Measurements from ENCODE around the gene GAK. TPM values are rescaled to one million over a fixed set of nuclear protein-coding genes. Genes with fewer than 3 reads are reported as not detected.

Gene GAK
- total RNA-seq, 1 donor from 2014 or later, result 27.6 TPM

DNA sequence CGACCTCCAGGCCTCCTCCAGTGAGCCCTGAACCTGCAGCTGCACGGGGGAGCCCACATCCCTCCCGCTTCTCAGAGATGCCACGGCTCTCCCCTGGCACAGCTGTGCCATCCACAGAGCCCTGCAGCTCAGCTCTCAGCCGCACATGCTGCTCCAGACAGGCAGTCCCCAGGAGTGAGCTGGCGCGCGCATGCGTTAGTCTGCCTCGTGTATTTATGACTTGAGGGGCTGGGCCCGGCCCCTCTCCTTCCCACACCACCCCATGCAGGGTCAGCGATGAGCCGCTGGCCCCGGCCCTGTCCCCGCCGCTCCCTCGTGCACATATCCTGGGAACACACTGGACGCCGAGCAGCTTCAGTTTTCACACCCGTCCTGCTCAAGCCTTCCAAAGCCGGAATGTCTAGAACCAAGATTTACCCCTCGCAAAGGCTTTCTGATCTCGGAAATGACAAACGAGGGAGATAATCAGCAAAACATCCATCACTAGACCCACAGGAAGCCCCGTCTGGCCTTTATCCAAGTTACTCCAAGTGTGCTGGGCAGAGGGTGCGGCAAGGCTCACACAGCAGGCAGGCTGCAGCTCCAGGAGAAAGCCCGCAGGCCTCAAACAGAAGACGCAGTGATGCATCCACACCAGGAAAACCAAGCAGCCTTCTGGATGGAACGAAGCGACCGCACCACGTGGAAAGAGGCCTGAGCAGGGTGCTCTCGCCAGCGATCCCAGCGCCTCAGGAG, 24.3 kb downstream of the GAK start:
- H3K4me3 ChIP-seq, result no peak overlapping the region
- no peaks in the 10 kb centered on the region for H3K27me3 ChIP-seq
- H3F3A ChIP-seq (ENCODE audit: low read depth), result peaks cover 5% of the 10 kb centered on the region
- DNase-seq (ENCODE audit: low spot score), result no peak
- no peaks in the 10 kb centered on the region for H3K36me3 ChIP-seq
- no peaks in the 10 kb centered on the region for H3K79me2 ChIP-seq (ENCODE audit: low read depth)
- Mint-ChIP-seq H3K27me3 (ENCODE audit: insufficient read depth, low read depth) (peaks cover 3% of the 10 kb centered on the region), H3K27ac (no peak overlapping the region), H3K36me3 (peaks cover 13% of the 10 kb centered on the region), H3K9me3 (peaks cover 2% of the 10 kb centered on the region), H3K4me1 (peaks cover 3% of the 10 kb centered on the region), H3K4me3 (no peak overlapping the region)
- TF ChIP-seq EZH2phosphoT487 (IDR thresholded peaks at IDR 0.05), result no peak
- no peak for TF ChIP-seq EZH2 (IDR thresholded peaks at IDR 0.05)
- TF ChIP-seq, protein P1, sequence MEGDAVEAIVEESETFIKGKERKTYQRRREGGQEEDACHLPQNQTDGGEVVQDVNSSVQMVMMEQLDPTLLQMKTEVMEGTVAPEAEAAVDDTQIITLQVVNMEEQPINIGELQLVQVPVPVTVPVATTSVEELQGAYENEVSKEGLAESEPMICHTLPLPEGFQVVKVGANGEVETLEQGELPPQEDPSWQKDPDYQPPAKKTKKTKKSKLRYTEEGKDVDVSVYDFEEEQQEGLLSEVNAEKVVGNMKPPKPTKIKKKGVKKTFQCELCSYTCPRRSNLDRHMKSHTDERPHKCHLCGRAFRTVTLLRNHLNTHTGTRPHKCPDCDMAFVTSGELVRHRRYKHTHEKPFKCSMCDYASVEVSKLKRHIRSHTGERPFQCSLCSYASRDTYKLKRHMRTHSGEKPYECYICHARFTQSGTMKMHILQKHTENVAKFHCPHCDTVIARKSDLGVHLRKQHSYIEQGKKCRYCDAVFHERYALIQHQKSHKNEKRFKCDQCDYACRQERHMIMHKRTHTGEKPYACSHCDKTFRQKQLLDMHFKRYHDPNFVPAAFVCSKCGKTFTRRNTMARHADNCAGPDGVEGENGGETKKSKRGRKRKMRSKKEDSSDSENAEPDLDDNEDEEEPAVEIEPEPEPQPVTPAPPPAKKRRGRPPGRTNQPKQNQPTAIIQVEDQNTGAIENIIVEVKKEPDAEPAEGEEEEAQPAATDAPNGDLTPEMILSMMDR (IDR thresholded peaks at IDR 0.05), result no peak
- H4K20me1 ChIP-seq (ENCODE audit: low read depth), result no peaks in the 10 kb centered on the region
- no peaks in the 10 kb centered on the region for H3K4me1 ChIP-seq
- H2AFZ ChIP-seq (replicated peaks), result no peak overlapping the region
- no peaks in the 10 kb centered on the region for H3K9me3 ChIP-seq (ENCODE audit: low read depth)
- H3K9ac ChIP-seq, result no peak overlapping the region
- H3K4me2 ChIP-seq, result no peak overlapping the region
- H3K27ac ChIP-seq, result no peak overlapping the region

DNA sequence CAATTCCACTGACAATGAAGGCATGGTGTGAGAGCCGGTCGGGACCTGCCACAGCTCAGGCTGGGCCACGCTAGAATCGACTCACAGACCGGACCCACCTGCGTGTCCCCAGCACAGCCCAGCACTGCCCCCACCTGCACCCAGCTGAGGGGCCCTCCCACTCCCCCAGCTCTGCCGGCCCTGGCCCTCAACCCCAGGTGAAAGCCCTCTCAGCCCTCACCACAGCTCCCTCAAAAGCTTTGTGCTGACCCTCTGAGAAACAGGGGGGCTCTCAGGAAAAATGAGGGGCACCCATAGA, 25.1 kb downstream of the GAK start:
- Histone ChIP-seq H3K79me2 (ENCODE audit: low read depth) (no peaks in the 10 kb centered on the region), H2AFZ (replicated peaks) (no peak overlapping the region), H4K20me1 (ENCODE audit: low read depth) (no peaks in the 10 kb centered on the region), H3K27me3 (no peaks in the 10 kb centered on the region), H3K9me3 (ENCODE audit: low read depth) (no peaks in the 10 kb centered on the region), H3K4me3 (no peak overlapping the region), H3K4me2 (no peak overlapping the region), H3F3A (ENCODE audit: low read depth) (peaks cover 5% of the 10 kb centered on the region), H3K9ac (no peak overlapping the region), H3K4me1 (no peaks in the 10 kb centered on the region), H3K27ac (no peak overlapping the region), H3K36me3 (no peaks in the 10 kb centered on the region)
- H3K27ac Mint-ChIP-seq, result no peak overlapping the region
- peaks cover 2% of the 10 kb centered on the region for H3K9me3 Mint-ChIP-seq
- peaks cover 3% of the 10 kb centered on the region for H3K27me3 Mint-ChIP-seq (ENCODE audit: insufficient read depth, low read depth)
- no peak for TF ChIP-seq EZH2phosphoT487 (IDR thresholded peaks at IDR 0.05)
- peaks cover 16% of the 10 kb centered on the region for H3K36me3 Mint-ChIP-seq
- no peak overlapping the region for H3K4me3 Mint-ChIP-seq
- no peaks in the 10 kb centered on the region for H3K4me1 Mint-ChIP-seq
- DNase-seq (ENCODE audit: low spot score), result no peak

DNA sequence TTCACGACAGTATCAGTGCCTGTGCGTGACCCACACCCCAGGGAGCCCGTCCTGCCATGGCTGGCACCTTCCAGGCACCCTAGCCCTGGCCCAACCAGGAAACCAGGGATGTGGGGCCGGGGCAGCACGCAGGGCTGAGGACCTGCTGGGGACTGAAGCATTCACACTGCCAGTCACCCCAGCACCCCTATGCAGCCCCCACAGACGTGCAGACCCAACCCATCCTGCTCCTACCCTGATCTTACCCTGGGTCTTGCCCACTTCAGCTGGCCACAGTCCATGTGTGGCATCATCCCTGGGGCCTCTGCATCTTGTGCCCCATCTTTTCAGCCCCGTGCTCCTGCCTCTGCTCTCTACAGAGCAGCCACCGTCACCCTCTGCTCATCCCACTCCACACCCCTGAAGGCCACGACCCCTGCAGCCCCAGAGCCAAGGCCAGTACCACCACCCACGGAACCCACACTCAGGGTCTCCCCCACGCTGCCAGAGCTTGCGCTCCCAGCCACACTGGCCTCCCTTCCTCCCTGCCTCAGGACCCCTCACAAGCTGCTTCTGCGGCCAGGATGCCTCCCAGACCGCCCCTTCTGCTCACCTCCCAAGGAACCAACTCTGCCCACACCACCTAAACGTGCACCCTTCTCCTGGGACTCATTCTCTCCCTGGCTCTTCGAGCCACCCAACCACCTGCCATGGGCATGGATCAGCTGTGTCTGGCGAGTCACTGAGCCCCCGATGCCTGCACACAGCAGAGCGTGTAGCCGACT, 25.6 kb downstream of the GAK start:
- Histone ChIP-seq H3K27ac (no peak overlapping the region), H3K4me2 (no peak overlapping the region), H3K36me3 (no peaks in the 10 kb centered on the region), H3K79me2 (ENCODE audit: low read depth) (no peaks in the 10 kb centered on the region), H3K27me3 (no peaks in the 10 kb centered on the region), H3K9me3 (ENCODE audit: low read depth) (no peaks in the 10 kb centered on the region), H4K20me1 (ENCODE audit: low read depth) (no peaks in the 10 kb centered on the region), H2AFZ (replicated peaks) (no peak overlapping the region), H3K4me3 (no peak overlapping the region), H3F3A (ENCODE audit: low read depth) (peaks cover 5% of the 10 kb centered on the region), H3K9ac (no peak overlapping the region), H3K4me1 (no peaks in the 10 kb centered on the region)
- no peak overlapping the region for H3K4me3 Mint-ChIP-seq
- no peaks in the 10 kb centered on the region for H3K4me1 Mint-ChIP-seq
- no peak overlapping the region for H3K27ac Mint-ChIP-seq
- H3K9me3 Mint-ChIP-seq, result peaks cover 2% of the 10 kb centered on the region
- H3K27me3 Mint-ChIP-seq (ENCODE audit: insufficient read depth, low read depth), result peaks cover 3% of the 10 kb centered on the region
- peaks cover 16% of the 10 kb centered on the region for H3K36me3 Mint-ChIP-seq
- TF ChIP-seq EZH2 (IDR thresholded peaks at IDR 0.05) (no peak), EZH2phosphoT487 (IDR thresholded peaks at IDR 0.05) (no peak)
- TF ChIP-seq, protein P1 (IDR thresholded peaks at IDR 0.05), result no peak
- no peak for DNase-seq (ENCODE audit: low spot score)
